Measurements from ENCODE around the gene RERE. TPM values are rescaled to one million over a fixed set of nuclear protein-coding genes. Genes with fewer than 3 reads are reported as not detected.
A peak's percentile ranks its signal among the peaks of the same experiment; 100 is the strongest.

Gene RERE
- total RNA-seq, 1 donor from 2014 or later, result 124 TPM

DNA sequence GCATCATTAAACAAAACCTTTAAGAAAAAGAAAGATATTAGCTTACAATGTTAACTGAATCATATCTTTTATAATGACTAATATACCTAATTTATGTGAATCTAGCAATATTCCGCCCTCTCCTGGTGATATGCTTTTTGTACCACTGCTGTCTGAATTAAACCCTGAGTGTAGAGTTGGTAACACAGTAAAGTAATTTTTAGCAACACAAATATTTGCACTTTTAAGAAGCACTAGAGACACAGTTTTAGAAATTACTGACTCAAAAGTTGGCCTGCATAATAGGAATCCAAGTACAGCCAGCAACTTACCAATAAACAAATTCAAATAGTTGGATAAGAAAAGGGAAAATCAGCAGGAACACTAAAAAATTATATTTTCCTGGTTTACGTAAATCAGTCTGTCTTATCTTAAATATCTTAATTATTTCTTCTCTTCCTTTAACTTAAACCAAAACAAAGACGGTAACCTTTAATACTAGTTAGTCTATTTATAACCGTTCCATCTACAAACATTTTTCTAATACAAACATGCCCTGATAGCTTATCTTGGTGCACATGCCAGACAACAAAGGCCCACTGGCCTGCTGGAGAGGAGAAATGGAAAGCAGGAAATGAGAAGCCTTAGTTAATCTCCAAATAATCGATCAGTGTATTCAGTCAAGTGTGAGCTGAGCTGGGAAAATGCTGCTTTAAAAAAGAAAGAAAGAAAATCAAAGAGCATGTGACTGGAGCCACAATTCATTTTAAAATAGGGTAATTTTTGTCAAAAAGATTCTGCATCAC lies 246.0 kb downstream of the RERE start:
- Mint-ChIP-seq H3K4me1 (ENCODE audit: low read depth, unreplicated experiment) (peaks cover 20% of the 10 kb centered on the region), H3K27me3 (ENCODE audit: low read depth, unreplicated experiment) (no peaks in the 10 kb centered on the region), H3K27ac (ENCODE audit: unreplicated experiment) (peak overlapping the region; percentile 72), H3K36me3 (ENCODE audit: low read depth, unreplicated experiment) (peaks cover 4% of the 10 kb centered on the region), H3K9me3 (ENCODE audit: unreplicated experiment) (no peaks in the 10 kb centered on the region), H3K4me3 (ENCODE audit: unreplicated experiment) (peak overlapping the region; percentile 36)
- H3K79me2 ChIP-seq (ENCODE audit: insufficient read depth, low read length), result peaks cover 8% of the 10 kb centered on the region
- H3K27ac ChIP-seq (ENCODE audit: low read depth, low read length), result no peak overlapping the region
- TF ChIP-seq, protein P1, sequence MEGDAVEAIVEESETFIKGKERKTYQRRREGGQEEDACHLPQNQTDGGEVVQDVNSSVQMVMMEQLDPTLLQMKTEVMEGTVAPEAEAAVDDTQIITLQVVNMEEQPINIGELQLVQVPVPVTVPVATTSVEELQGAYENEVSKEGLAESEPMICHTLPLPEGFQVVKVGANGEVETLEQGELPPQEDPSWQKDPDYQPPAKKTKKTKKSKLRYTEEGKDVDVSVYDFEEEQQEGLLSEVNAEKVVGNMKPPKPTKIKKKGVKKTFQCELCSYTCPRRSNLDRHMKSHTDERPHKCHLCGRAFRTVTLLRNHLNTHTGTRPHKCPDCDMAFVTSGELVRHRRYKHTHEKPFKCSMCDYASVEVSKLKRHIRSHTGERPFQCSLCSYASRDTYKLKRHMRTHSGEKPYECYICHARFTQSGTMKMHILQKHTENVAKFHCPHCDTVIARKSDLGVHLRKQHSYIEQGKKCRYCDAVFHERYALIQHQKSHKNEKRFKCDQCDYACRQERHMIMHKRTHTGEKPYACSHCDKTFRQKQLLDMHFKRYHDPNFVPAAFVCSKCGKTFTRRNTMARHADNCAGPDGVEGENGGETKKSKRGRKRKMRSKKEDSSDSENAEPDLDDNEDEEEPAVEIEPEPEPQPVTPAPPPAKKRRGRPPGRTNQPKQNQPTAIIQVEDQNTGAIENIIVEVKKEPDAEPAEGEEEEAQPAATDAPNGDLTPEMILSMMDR (IDR thresholded peaks at IDR 0.05; ENCODE audit: insufficient read depth, low read depth, low read length), result peak; percentile 59
- TF ChIP-seq EZH2 (IDR thresholded peaks at IDR 0.05; ENCODE audit: insufficient read depth, low read length), result no peak
- H3K4me2 ChIP-seq (ENCODE audit: low read length), result peak overlapping the region; percentile 11
- no peaks in the 10 kb centered on the region for H3K27me3 ChIP-seq (ENCODE audit: insufficient read depth, low read length)
- H4K20me1 ChIP-seq (ENCODE audit: insufficient read depth, low read length), result peaks cover 13% of the 10 kb centered on the region
- DNase-seq (ENCODE audit: low read depth) (peak; percentile 32), FAIRE-seq (no peak)
- no peaks in the 10 kb centered on the region for H3K36me3 ChIP-seq (ENCODE audit: insufficient read depth, low read length)
- H3K4me1 ChIP-seq (ENCODE audit: insufficient read depth, low read length), result peaks cover 8% of the 10 kb centered on the region
- H2AFZ ChIP-seq (ENCODE audit: low read depth, low read length), result no peak overlapping the region
- no peaks in the 10 kb centered on the region for H3K9me3 ChIP-seq (ENCODE audit: insufficient read depth, low read depth, low read length)
- no peak overlapping the region for H3K9ac ChIP-seq (ENCODE audit: low read length)
- no peak overlapping the region for H3K4me3 ChIP-seq (ENCODE audit: insufficient read depth, low read depth, low read length)

DNA sequence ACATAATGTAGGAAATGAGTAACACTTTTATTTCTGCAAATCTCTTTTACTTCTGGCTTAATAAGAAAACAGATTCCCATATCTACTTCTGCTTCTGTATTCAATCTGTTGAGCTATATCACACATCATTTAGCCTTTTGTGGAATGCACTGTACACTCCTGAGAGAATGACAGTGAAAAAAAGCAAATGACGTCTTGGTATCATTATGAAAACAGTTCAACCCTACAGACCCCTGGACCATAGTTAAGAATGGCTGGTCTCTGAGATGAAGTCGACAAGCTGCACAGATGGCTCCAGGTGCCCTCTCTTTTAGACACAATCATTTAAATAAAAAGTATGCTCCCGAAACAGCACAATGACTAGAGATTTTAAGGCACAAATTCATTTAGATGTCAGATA lies 247.0 kb downstream of the RERE start:
- Histone ChIP-seq H3K9ac (ENCODE audit: low read length) (no peak overlapping the region), H3K36me3 (ENCODE audit: insufficient read depth, low read length) (no peaks in the 10 kb centered on the region), H4K20me1 (ENCODE audit: insufficient read depth, low read length) (peaks cover 13% of the 10 kb centered on the region), H3K4me1 (ENCODE audit: insufficient read depth, low read length) (peaks cover 8% of the 10 kb centered on the region), H2AFZ (ENCODE audit: low read depth, low read length) (no peak overlapping the region), H3K79me2 (ENCODE audit: insufficient read depth, low read length) (peaks cover 12% of the 10 kb centered on the region), H3K27ac (ENCODE audit: low read depth, low read length) (no peak overlapping the region), H3K4me2 (ENCODE audit: low read length) (no peak overlapping the region), H3K4me3 (ENCODE audit: insufficient read depth, low read depth, low read length) (no peak overlapping the region), H3K27me3 (ENCODE audit: insufficient read depth, low read length) (no peaks in the 10 kb centered on the region), H3K9me3 (ENCODE audit: insufficient read depth, low read depth, low read length) (no peaks in the 10 kb centered on the region)
- H3K27me3 Mint-ChIP-seq (ENCODE audit: low read depth, unreplicated experiment), result no peaks in the 10 kb centered on the region
- TF ChIP-seq EZH2 (IDR thresholded peaks at IDR 0.05; ENCODE audit: insufficient read depth, low read length), result no peak
- TF ChIP-seq, protein P1 (IDR thresholded peaks at IDR 0.05; ENCODE audit: insufficient read depth, low read depth, low read length), result no peak
- H3K36me3 Mint-ChIP-seq (ENCODE audit: low read depth, unreplicated experiment), result peaks cover 4% of the 10 kb centered on the region
- no peak for DNase-seq (ENCODE audit: low read depth)
- no peak for FAIRE-seq
- peaks cover 20% of the 10 kb centered on the region for H3K4me1 Mint-ChIP-seq (ENCODE audit: low read depth, unreplicated experiment)
- H3K4me3 Mint-ChIP-seq (ENCODE audit: unreplicated experiment), result no peak overlapping the region
- no peaks in the 10 kb centered on the region for H3K9me3 Mint-ChIP-seq (ENCODE audit: unreplicated experiment)
- no peak overlapping the region for H3K27ac Mint-ChIP-seq (ENCODE audit: unreplicated experiment)

DNA sequence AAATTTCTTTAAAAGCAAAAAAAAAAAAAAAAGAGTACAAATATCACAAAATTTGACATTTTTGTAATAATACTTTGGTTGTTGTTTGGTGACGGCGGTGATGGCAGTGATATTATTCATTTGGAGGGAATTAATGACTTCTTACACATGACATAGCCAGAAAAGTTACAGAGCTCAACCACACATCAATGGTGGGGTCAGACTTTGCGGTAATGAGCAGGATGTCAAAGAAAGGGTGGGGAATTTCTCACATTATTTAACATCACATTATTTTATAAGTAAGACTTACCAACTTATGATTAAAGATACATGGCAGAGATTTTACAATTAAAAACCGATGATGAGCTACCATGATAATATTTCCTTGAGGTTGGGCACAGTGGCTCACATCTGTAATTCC lies 248.2 kb downstream of the RERE start:
- Histone ChIP-seq H3K4me2 (ENCODE audit: low read length) (no peak overlapping the region), H3K9ac (ENCODE audit: low read length) (no peak overlapping the region), H3K9me3 (ENCODE audit: insufficient read depth, low read depth, low read length) (no peaks in the 10 kb centered on the region), H3K79me2 (ENCODE audit: insufficient read depth, low read length) (peaks cover 12% of the 10 kb centered on the region), H3K27me3 (ENCODE audit: insufficient read depth, low read length) (no peaks in the 10 kb centered on the region), H2AFZ (ENCODE audit: low read depth, low read length) (no peak overlapping the region), H3K4me1 (ENCODE audit: insufficient read depth, low read length) (peaks cover 8% of the 10 kb centered on the region), H3K36me3 (ENCODE audit: insufficient read depth, low read length) (no peaks in the 10 kb centered on the region), H3K27ac (ENCODE audit: low read depth, low read length) (no peak overlapping the region), H4K20me1 (ENCODE audit: insufficient read depth, low read length) (peaks cover 13% of the 10 kb centered on the region), H3K4me3 (ENCODE audit: insufficient read depth, low read depth, low read length) (no peak overlapping the region)
- Mint-ChIP-seq H3K27me3 (ENCODE audit: low read depth, unreplicated experiment) (no peaks in the 10 kb centered on the region), H3K36me3 (ENCODE audit: low read depth, unreplicated experiment) (peaks cover 5% of the 10 kb centered on the region), H3K27ac (ENCODE audit: unreplicated experiment) (no peak overlapping the region), H3K4me3 (ENCODE audit: unreplicated experiment) (no peak overlapping the region), H3K9me3 (ENCODE audit: unreplicated experiment) (no peaks in the 10 kb centered on the region), H3K4me1 (ENCODE audit: low read depth, unreplicated experiment) (peaks cover 20% of the 10 kb centered on the region)
- DNase-seq (ENCODE audit: low read depth) (no peak), FAIRE-seq (no peak)
- TF ChIP-seq, protein P1 (IDR thresholded peaks at IDR 0.05; ENCODE audit: insufficient read depth, low read depth, low read length), result no peak
- no peak for TF ChIP-seq EZH2 (IDR thresholded peaks at IDR 0.05; ENCODE audit: insufficient read depth, low read length)
